Measurements from ENCODE around the gene DCLK1.

GRCh38 chr13:35824825-35825224, 306.4 kb downstream of the DCLK1 start:
- TF ChIP-seq POLR2A (IDR thresholded peaks at IDR 0.05), result no peak
- TF ChIP-seq CTCF (IDR thresholded peaks at IDR 0.05 in 4 of 5, conservative IDR thresholded peaks at IDR 0.05 in 1 of 5), result no peak

Measured in gastrocnemius medialis (tissue), 4 donors.